GM23338 (cell line): Measurements from ENCODE around the gene RAB30. TPM values are rescaled to one million over a fixed set of nuclear protein-coding genes. Genes with fewer than 3 reads are reported as not detected.

Source experiments
- ATAC-seq: fragments of 200-7000 bp; cut with Tn5 transposase; 3 replicates; pipeline ENCODE4 v1.9.1; 2020
- DNase-seq: peaks from one replicate; pipeline ENCODE4 v3.0.0-alpha.2; 2015; ENCODE audit warnings: low spot score
- H2AFZ ChIP-seq: fragments of 200-600 bp; sonication (generic); 2 replicates; pipeline ENCODE4 v1.8.0; 2016; ENCODE audit warnings: antibody characterized with exemption, mild to moderate bottlenecking, moderate library complexity
- H3F3A ChIP-seq: fragments of 200-600 bp; sonication (generic); replicated peaks from 2 replicates; pipeline ENCODE4 v1.8.0; 2017; ENCODE audit warnings: antibody characterized with exemption, mixed run types, low read depth
- H3K27ac ChIP-seq: fragments of 200-600 bp; sonication (generic); 2 replicates; pipeline ENCODE4 v1.6.1; 2016; ENCODE audit warnings: low read depth
- H3K27me3 ChIP-seq: fragments of 200-600 bp; sonication (generic); 2 replicates; pipeline ENCODE4 v1.8.0; 2016; ENCODE audit warnings: mild to moderate bottlenecking, mixed run types, moderate library complexity; ENCODE audit not compliant: insufficient read depth
- H3K36me3 ChIP-seq: fragments of 200-600 bp; sonication (generic); 2 replicates; pipeline ENCODE4 v1.8.0; 2016; ENCODE audit warnings: mild to moderate bottlenecking; ENCODE audit not compliant: insufficient read depth
- H3K4me1 ChIP-seq: fragments of 200-600 bp; sonication (generic); 2 replicates; pipeline ENCODE4 v1.8.0; 2016; ENCODE audit warnings: mild to moderate bottlenecking, moderate library complexity; ENCODE audit not compliant: insufficient read depth
- H3K4me2 ChIP-seq: fragments of 200-600 bp; sonication (generic); 2 replicates; pipeline ENCODE4 v1.7.1; 2017; ENCODE audit warnings: mixed run types
- H3K4me3 ChIP-seq: fragments of 200-600 bp; sonication (generic); 2 replicates; pipeline ENCODE4 v1.6.1; 2016; ENCODE audit warnings: mixed run types
- H3K79me2 ChIP-seq: fragments of 200-600 bp; sonication (generic); replicated peaks from 2 replicates; pipeline ENCODE4 v1.8.0; 2017; ENCODE audit warnings: mild to moderate bottlenecking; ENCODE audit not compliant: insufficient read depth
- H3K9me2 ChIP-seq: fragments of 200-600 bp; sonication (generic); 2 replicates; pipeline ENCODE4 v1.8.0; 2017; ENCODE audit not compliant: insufficient read depth
- H4K20me1 ChIP-seq: fragments of 200-600 bp; sonication (generic); replicated peaks from 2 replicates; pipeline ENCODE4 v1.8.0; 2017; ENCODE audit warnings: mild to moderate bottlenecking; ENCODE audit not compliant: insufficient read depth
- H3K27ac Mint-ChIP-seq: 2 replicates; pipeline ENCODE4 v1.8.0; 2020; ENCODE audit warnings: inconsistent platforms, mild to moderate bottlenecking, moderate library complexity, mixed read lengths
- H3K27me3 Mint-ChIP-seq: 3 replicates; pipeline ENCODE4 v1.8.0; 2022; ENCODE audit warnings: low read depth, mild to moderate bottlenecking, moderate library complexity, mixed read lengths, inconsistent platforms; ENCODE audit not compliant: insufficient read depth, poor library complexity
- H3K36me3 Mint-ChIP-seq: 3 replicates; pipeline ENCODE4 v1.8.0; 2021; ENCODE audit warnings: low read depth, mild to moderate bottlenecking, inconsistent platforms, moderate library complexity, mixed read lengths
- H3K4me1 Mint-ChIP-seq: 3 replicates; pipeline ENCODE4 v1.8.0; 2020; ENCODE audit warnings: mild to moderate bottlenecking, inconsistent platforms, mixed read lengths
- H3K4me3 Mint-ChIP-seq: 3 replicates; pipeline ENCODE4 v1.8.0; 2021; ENCODE audit warnings: moderate library complexity, mild to moderate bottlenecking, inconsistent platforms, mixed read lengths
- H3K9me3 Mint-ChIP-seq: 3 replicates; pipeline ENCODE4 v1.8.0; 2020; ENCODE audit warnings: moderate library complexity, mild to moderate bottlenecking, inconsistent platforms, mixed read lengths
- CREB1 ChIP-seq: fragments of 250-450 bp; sonication (Bioruptor Pico); IDR thresholded peaks from 2 replicates; pipeline ENCODE4 v1.5.0; 2020; ENCODE audit warnings: low read depth, mild to moderate bottlenecking, moderate library complexity
- EZH2 ChIP-seq: fragments of 200-600 bp; sonication (generic); IDR thresholded peaks from one replicate; pipeline ENCODE4 v1.8.0; 2017; ENCODE audit warnings: antibody characterized with exemption, mild to moderate bottlenecking, low read depth; ENCODE audit not compliant: unreplicated experiment
- EZH2phosphoT487 ChIP-seq: fragments of 200-600 bp; sonication (generic); IDR thresholded peaks from one replicate; pipeline ENCODE4 v1.8.1; 2018; ENCODE audit warnings: antibody characterized with exemption; ENCODE audit not compliant: unreplicated experiment
- JUNB ChIP-seq: IDR thresholded peaks from one replicate; pipeline ENCODE4 v1.6.1; 2016; ENCODE audit warnings: antibody characterized with exemption; ENCODE audit not compliant: unreplicated experiment
- NANOG ChIP-seq: IDR thresholded peaks from 2 replicates; pipeline ENCODE4 v1.6.1; 2016; ENCODE audit warnings: antibody characterized with exemption, borderline replicate concordance
- POLR2AphosphoS5 ChIP-seq: IDR thresholded peaks from 2 replicates; pipeline ENCODE4 v1.6.1; 2016; ENCODE audit warnings: antibody characterized with exemption, low read depth
- STAT1 ChIP-seq: IDR thresholded peaks from one replicate; pipeline ENCODE4 v1.6.1; 2016; ENCODE audit warnings: antibody characterized with exemption; ENCODE audit not compliant: unreplicated experiment
- ZNF114 ChIP-seq: fragments of 250-450 bp; sonication (Bioruptor Pico); IDR thresholded peaks from 2 replicates; pipeline ENCODE4 v1.5.0; 2020; ENCODE audit warnings: mild to moderate bottlenecking, moderate library complexity
- ZNF331 ChIP-seq: fragments of 250-450 bp; sonication (Bioruptor Pico); IDR thresholded peaks from 2 replicates; pipeline ENCODE4 v1.5.0; 2020; ENCODE audit warnings: low read depth, mild to moderate bottlenecking, moderate library complexity
- polyA plus RNA-seq: library from polyadenylated mRNA; unstranded; fragments of >200 nt; fragmentation: Nextera tagmentation; extraction: Ambion mirVana; gene quantifications from 2 replicates; pipeline ENCODE4 v1.2.1, GENCODE V29; 2016
- total RNA-seq: library from RNA; depleted of rRNA; stranded (reverse); fragments of >200 nt; shearing (Covaris generic); gene quantifications from 2 replicates; pipeline ENCODE4 v1.2.3, GENCODE V29; 2014
- TF ChIP-seq, protein P1 (sequence below): IDR thresholded peaks from 2 replicates; pipeline ENCODE4 v1.6.1; 2016; ENCODE audit warnings: antibody characterized with exemption
- TF ChIP-seq, protein P2 (sequence below): IDR thresholded peaks from one replicate; pipeline ENCODE4 v1.6.1; 2018; ENCODE audit warnings: antibody characterized with exemption; ENCODE audit not compliant: unreplicated experiment
- TF ChIP-seq, protein P3 (sequence below): fragments of 250-450 bp; sonication (Bioruptor Pico); IDR thresholded peaks from 2 replicates; pipeline ENCODE4 v1.5.0; 2020; ENCODE audit warnings: mild to moderate bottlenecking, moderate library complexity
- TF ChIP-seq, protein P4 (sequence below), 2 experiments: fragments of 200-600 bp in 1 of 2; sonication (generic) in 1 of 2; conservative IDR thresholded peaks; 2 replicates each; pipeline versions ENCODE4 v1.5.1 to v1.6.1; 2016 to 2017; ENCODE audit warnings: antibody characterized with exemption in 2 of 2, low read depth in 2 of 2, mild to moderate bottlenecking in 2 of 2, moderate library complexity in 1 of 2

Gene RAB30
- total and polyA plus RNA-seq, 2 experiments from 2014 or later: 3.3 to 6.6 TPM

DNA sequence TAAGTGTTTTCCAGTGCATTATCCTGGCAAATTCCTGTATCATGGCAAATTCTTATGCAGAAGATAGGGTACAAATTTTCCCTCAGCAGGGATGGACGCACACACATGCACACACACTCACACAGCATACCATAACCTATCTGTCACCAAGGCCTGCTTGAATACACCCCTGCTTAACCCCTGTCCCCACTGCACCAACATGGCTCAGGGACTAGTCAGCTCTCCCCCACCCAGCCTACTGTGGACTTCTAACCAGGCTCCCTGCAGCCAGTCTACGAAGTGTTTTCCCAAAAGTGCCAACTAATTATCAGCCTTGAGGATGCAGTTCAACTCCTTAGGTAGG is 63.1 kb downstream of the RAB30 start:
- H3K9me3 Mint-ChIP-seq: no peaks in the 10 kb centered on the region
- ATAC-seq (no peak), DNase-seq (no peak)
- no peaks in the 10 kb centered on the region for H3K36me3 ChIP-seq
- no peak overlapping the region for H3K27ac Mint-ChIP-seq
- no peaks in the 10 kb centered on the region for H3F3A ChIP-seq
- peaks cover 2% of the 10 kb centered on the region for H3K27me3 Mint-ChIP-seq
- no peak overlapping the region for H2AFZ ChIP-seq
- H3K4me2 ChIP-seq: no peak overlapping the region
- peaks cover 11% of the 10 kb centered on the region for H3K4me1 Mint-ChIP-seq
- no peaks in the 10 kb centered on the region; the same call in 1 of the 2 replicates for H4K20me1 ChIP-seq
- H3K4me3 Mint-ChIP-seq: no peak overlapping the region
- H3K27ac ChIP-seq: no peak overlapping the region
- no peaks in the 10 kb centered on the region for H3K79me2 ChIP-seq
- H3K4me3 ChIP-seq: no peak overlapping the region
- no peaks in the 10 kb centered on the region for H3K9me2 ChIP-seq
- TF ChIP-seq JUNB (no peak), STAT1 (no peak), ZNF114 (no peak), ZNF331 (no peak), POLR2AphosphoS5 (no peak), EZH2phosphoT487 (no peak), NANOG (no peak), EZH2 (no peak), CREB1 (CRISPR knock-in tag) (no peak)
- TF ChIP-seq, protein P1, sequence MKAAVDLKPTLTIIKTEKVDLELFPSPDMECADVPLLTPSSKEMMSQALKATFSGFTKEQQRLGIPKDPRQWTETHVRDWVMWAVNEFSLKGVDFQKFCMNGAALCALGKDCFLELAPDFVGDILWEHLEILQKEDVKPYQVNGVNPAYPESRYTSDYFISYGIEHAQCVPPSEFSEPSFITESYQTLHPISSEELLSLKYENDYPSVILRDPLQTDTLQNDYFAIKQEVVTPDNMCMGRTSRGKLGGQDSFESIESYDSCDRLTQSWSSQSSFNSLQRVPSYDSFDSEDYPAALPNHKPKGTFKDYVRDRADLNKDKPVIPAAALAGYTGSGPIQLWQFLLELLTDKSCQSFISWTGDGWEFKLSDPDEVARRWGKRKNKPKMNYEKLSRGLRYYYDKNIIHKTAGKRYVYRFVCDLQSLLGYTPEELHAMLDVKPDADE: no peak
- TF ChIP-seq, protein P2, sequence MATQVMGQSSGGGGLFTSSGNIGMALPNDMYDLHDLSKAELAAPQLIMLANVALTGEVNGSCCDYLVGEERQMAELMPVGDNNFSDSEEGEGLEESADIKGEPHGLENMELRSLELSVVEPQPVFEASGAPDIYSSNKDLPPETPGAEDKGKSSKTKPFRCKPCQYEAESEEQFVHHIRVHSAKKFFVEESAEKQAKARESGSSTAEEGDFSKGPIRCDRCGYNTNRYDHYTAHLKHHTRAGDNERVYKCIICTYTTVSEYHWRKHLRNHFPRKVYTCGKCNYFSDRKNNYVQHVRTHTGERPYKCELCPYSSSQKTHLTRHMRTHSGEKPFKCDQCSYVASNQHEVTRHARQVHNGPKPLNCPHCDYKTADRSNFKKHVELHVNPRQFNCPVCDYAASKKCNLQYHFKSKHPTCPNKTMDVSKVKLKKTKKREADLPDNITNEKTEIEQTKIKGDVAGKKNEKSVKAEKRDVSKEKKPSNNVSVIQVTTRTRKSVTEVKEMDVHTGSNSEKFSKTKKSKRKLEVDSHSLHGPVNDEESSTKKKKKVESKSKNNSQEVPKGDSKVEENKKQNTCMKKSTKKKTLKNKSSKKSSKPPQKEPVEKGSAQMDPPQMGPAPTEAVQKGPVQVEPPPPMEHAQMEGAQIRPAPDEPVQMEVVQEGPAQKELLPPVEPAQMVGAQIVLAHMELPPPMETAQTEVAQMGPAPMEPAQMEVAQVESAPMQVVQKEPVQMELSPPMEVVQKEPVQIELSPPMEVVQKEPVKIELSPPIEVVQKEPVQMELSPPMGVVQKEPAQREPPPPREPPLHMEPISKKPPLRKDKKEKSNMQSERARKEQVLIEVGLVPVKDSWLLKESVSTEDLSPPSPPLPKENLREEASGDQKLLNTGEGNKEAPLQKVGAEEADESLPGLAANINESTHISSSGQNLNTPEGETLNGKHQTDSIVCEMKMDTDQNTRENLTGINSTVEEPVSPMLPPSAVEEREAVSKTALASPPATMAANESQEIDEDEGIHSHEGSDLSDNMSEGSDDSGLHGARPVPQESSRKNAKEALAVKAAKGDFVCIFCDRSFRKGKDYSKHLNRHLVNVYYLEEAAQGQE: no peak
- TF ChIP-seq, protein P3, sequence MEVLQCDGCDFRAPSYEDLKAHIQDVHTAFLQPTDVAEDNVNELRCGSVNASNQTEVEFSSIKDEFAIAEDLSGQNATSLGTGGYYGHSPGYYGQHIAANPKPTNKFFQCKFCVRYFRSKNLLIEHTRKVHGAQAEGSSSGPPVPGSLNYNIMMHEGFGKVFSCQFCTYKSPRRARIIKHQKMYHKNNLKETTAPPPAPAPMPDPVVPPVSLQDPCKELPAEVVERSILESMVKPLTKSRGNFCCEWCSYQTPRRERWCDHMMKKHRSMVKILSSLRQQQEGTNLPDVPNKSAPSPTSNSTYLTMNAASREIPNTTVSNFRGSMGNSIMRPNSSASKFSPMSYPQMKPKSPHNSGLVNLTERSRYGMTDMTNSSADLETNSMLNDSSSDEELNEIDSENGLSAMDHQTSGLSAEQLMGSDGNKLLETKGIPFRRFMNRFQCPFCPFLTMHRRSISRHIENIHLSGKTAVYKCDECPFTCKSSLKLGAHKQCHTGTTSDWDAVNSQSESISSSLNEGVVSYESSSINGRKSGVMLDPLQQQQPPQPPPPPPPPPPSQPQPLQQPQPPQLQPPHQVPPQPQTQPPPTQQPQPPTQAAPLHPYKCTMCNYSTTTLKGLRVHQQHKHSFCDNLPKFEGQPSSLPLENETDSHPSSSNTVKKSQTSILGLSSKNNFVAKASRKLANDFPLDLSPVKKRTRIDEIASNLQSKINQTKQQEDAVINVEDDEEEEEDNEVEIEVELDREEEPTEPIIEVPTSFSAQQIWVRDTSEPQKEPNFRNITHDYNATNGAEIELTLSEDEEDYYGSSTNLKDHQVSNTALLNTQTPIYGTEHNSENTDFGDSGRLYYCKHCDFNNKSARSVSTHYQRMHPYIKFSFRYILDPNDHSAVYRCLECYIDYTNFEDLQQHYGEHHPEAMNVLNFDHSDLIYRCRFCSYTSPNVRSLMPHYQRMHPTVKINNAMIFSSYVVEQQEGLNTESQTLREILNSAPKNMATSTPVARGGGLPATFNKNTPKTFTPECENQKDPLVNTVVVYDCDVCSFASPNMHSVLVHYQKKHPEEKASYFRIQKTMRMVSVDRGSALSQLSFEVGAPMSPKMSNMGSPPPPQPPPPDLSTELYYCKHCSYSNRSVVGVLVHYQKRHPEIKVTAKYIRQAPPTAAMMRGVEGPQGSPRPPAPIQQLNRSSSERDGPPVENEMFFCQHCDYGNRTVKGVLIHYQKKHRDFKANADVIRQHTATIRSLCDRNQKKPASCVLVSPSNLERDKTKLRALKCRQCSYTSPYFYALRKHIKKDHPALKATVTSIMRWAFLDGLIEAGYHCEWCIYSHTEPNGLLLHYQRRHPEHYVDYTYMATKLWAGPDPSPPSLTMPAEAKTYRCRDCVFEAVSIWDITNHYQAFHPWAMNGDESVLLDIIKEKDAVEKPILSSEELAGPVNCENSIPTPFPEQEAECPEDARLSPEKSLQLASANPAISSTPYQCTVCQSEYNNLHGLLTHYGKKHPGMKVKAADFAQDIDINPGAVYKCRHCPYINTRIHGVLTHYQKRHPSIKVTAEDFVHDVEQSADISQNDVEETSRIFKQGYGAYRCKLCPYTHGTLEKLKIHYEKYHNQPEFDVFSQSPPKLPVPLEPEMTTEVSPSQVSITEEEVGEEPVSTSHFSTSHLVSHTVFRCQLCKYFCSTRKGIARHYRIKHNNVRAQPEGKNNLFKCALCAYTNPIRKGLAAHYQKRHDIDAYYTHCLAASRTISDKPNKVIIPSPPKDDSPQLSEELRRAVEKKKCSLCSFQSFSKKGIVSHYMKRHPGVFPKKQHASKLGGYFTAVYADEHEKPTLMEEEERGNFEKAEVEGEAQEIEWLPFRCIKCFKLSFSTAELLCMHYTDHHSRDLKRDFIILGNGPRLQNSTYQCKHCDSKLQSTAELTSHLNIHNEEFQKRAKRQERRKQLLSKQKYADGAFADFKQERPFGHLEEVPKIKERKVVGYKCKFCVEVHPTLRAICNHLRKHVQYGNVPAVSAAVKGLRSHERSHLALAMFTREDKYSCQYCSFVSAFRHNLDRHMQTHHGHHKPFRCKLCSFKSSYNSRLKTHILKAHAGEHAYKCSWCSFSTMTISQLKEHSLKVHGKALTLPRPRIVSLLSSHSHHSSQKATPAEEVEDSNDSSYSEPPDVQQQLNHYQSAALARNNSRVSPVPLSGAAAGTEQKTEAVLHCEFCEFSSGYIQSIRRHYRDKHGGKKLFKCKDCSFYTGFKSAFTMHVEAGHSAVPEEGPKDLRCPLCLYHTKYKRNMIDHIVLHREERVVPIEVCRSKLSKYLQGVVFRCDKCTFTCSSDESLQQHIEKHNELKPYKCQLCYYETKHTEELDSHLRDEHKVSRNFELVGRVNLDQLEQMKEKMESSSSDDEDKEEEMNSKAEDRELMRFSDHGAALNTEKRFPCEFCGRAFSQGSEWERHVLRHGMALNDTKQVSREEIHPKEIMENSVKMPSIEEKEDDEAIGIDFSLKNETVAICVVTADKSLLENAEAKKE (CRISPR knock-in tag): no peak
- TF ChIP-seq, protein P4, sequence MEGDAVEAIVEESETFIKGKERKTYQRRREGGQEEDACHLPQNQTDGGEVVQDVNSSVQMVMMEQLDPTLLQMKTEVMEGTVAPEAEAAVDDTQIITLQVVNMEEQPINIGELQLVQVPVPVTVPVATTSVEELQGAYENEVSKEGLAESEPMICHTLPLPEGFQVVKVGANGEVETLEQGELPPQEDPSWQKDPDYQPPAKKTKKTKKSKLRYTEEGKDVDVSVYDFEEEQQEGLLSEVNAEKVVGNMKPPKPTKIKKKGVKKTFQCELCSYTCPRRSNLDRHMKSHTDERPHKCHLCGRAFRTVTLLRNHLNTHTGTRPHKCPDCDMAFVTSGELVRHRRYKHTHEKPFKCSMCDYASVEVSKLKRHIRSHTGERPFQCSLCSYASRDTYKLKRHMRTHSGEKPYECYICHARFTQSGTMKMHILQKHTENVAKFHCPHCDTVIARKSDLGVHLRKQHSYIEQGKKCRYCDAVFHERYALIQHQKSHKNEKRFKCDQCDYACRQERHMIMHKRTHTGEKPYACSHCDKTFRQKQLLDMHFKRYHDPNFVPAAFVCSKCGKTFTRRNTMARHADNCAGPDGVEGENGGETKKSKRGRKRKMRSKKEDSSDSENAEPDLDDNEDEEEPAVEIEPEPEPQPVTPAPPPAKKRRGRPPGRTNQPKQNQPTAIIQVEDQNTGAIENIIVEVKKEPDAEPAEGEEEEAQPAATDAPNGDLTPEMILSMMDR (conservative IDR thresholded peaks at IDR 0.05; ENCODE audit: low read depth in 2 of 2): no peak
- peaks cover 5% of the 10 kb centered on the region; the same call in 1 of the 2 replicates for H3K4me1 ChIP-seq
- H3K36me3 Mint-ChIP-seq: no peaks in the 10 kb centered on the region
- H3K27me3 ChIP-seq: no peaks in the 10 kb centered on the region
